TTC549 (cell line): ENCODE measurements around the gene SINHCAF.
"Not testable (repeated sequence)": the region's sequence is repeated elsewhere in the genome, so short reads cannot be mapped to it uniquely, and the experiment has no call there.

Source experiments
- FAIRE-seq: peaks from 2 replicates; lab custom pipeline; 2012; peaks lifted over from hg19 to GRCh38; lab: Jason Lieb, UNC

The SINHCAF gene

DNA sequence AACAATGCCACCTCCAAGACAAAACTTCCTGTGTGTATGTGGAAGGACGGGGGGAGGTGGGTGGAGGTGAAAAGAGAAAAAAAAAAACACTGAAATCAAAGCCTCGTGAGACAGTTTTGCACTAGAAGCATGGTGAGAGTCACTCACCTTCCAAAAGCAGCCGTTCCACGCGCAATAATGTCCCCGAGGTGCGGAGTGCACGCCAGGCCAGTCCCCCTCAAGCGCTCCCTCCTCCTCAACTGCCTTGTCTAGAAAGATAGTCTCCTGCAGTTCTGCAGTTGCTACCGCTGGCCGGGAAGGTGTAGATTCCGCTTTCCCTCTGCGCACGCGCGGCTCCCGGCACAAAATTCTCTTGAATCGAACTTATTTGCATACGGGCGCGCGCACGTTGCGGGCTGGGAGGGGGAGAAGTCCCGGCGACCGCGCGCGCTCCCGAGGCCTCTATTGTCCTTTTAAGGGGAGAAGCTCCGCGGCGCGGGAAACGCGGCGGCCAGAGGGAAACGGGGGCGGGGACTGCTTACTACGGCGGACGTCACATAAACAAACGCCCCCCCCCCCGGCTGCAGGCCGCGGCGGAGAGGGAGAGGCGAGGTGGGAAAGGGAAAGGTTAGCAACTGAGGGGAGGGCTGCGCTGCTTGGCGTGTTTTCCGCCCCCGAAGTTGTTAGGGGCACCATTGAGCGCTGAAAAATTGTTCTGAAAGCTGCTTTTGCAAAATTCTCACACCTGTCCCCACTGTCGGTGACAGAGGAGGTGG is at the start of gene SINHCAF:
Gene SINHCAF, minus strand, starts transcription at position 274 of the 755 bp plus-strand sequence. CDS start 27,946 bp downstream, outside the sequence.
- peak; percentile 78 for FAIRE-seq

- not testable (repeated sequence) for FAIRE-seq
Measured at GRCh38 chr12:31375422-31375821, 49.5 kb upstream of the SINHCAF start.

DNA sequence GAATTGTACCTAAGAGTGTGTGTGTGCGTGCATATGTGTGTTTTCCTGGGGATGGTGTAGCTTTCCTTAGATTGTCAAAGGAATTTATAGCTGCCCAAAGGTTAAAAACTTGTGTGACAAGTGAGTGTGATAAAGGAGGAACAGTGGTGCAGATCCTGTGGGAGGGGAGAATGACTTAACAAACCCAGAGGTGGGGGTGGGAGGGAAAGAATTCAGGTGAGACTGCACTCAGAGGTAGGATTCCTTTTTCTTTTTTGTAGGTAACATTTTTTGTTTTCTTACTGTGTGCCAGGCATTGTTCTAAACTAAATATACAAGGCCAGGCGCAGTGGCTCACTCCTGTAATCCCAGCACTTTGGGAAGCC is 45.3 kb upstream of the SINHCAF start:
- FAIRE-seq = no peak

- FAIRE-seq = peak; percentile 46
Measured at GRCh38 chr12:31370531-31371255, 44.7 kb upstream of the SINHCAF start.

DNA sequence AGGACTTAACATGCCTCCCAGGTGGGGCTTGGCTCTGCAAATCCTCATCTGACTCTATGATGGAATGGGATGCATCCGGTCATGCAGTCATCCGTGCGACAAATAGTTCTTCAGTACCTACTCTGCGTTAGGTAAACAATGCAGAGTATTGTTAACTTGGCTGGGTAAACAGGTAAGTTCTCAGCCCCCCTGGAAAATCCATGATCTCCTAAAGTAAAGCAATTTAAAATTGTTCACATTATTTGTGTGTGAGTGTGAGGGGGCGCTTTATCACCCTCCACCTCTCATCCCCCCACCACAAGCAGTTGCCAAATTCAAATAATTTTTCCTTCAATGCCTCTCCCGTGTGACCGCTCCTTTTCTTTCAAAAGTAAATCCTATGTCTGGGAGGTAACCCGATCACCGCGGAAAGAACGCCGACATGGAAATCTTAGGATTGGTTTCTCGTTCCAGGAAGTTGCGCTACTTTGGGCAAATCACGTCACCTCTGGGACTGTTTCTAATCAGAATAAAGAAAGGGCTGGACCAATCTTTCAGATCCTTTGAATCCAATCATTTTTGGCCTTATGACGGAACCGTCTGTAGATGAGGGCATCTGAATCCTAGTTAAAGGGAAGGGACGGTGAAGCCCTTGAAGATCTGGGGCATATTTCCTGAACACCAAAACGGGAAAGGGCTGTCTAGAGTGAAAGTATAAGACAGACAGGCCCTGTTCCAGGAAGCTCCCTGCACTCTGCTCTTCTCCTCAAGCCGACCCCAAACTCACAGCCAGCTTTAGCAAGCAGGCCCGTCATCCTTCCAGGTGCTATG is 44.0 kb upstream of the SINHCAF start:
- peak; percentile 94 for FAIRE-seq

GRCh38 chr12:31368666-31369361 is 42.9 kb upstream of the SINHCAF start:
- peak; percentile 93 for FAIRE-seq

- no peak for FAIRE-seq
Measured at GRCh38 chr12:31366104-31366621, 40.2 kb upstream of the SINHCAF start.

DNA sequence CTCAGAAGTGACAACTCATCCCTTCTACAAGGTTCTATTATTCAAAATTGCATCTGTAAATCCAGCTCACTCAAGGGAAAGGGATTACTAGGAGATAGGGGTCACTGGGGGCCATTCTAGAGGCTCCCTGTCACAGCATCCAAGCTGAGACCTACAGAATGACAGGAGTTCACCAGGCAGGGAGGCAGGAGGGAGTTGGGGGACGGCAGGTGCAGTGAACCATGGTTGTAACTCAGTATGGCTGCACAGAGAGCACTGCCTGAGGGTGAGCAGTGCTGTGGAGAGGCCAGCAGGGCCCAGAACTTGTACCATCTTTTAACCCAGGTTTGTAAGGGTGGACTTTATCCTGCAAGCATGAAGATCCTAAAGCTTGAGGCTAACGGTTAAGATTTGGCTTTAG is 37.9 kb upstream of the SINHCAF start:
- no peak for FAIRE-seq

GRCh38 chr12:31363416-31363809 is 37.5 kb upstream of the SINHCAF start:
- no peak for FAIRE-seq

GRCh38 chr12:31362759-31363415 is 36.9 kb upstream of the SINHCAF start:
- no peak for FAIRE-seq

DNA sequence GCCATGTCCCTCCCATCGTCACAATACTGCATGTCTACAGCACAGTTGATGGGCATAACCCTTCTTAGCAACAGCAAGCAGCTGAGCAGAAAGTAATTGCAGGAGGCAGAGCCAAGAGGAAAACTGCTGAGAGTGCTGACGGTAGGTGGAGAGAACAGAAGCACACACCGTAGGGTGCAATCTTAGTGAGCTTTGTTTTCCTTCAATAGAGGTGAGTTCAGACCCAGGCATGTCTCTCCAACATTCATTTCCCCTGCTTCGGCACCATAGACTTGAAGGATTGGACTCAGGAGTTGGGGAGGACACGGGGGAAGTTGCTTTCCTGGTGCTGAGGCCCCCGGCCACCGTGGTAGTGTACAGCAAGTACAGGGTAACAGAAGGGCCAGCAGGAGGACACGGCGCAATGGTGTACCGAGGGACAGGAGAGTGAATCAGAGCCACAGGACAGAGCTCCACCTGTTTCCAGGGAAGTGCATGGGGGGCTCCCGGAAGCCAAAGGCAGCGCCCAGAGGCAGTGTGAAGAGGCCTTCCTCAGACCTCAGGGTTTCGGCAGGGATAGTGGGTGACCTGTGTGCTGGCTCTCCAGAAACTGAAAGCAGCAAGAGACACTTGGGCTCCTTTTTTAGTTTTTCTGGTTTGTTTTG is 36.3 kb upstream of the SINHCAF start:
- FAIRE-seq = no peak

DNA sequence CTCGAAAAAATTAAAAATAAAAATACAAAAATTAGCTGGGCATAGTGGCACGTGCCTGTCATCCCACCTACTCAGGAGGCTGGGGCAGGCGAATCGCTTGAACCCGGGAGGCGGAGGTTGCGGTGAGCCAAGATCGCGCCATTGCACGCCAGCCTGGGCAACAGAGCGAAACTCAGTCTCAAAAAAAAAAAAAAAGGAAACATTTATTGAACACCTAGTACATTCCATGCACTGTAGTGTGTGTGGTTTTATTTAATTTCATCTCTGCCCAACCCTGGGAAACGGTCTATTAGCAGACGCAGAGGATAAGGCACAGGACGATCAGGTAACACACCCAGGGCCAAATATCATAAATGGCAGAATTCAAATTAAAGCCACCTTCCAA is 35.8 kb upstream of the SINHCAF start:
- FAIRE-seq = no peak

- FAIRE-seq = no peak
Measured at GRCh38 chr12:31355747-31356107, 29.8 kb upstream of the SINHCAF start.

GRCh38 chr12:31353750-31354708 is 28.1 kb upstream of the SINHCAF start:
- no peak for FAIRE-seq

GRCh38 chr12:31346267-31346666 is 20.3 kb upstream of the SINHCAF start:
- FAIRE-seq = no peak

DNA sequence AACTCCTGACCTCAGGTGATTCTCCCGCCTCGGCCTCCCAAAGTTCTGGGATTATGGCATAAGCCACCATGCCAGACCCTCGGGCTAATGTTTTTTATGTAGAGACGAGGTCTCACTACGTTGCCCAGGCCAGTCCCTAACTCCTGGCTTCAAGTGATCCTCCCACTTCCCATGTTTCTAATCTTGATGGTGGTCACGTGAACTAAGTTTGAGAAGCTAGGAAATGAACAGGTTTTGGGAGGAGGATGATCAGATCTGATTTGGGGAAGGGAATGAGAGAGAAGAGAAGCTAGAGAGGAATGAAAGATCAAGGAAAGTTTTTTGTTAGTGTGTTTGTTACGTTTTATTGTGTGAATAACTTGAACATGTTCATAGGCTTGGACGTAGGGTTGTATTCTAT is 17.2 kb upstream of the SINHCAF start:
- no peak for FAIRE-seq

- no peak for FAIRE-seq
Measured at GRCh38 chr12:31342286-31342685, 16.3 kb upstream of the SINHCAF start.

GRCh38 chr12:31339831-31340622 is 14.1 kb upstream of the SINHCAF start:
- FAIRE-seq = no peak

- FAIRE-seq = no peak
Measured at GRCh38 chr12:31337952-31338351, 12.0 kb upstream of the SINHCAF start.
